Measurements from ENCODE around the gene HOXC5.

HOXC5 gene

GRCh38 chr12:53986686-53987483, 46.0 kb upstream of the HOXC5 start:
- TF ChIP-seq CTCF (IDR thresholded peaks at IDR 0.05; ENCODE audit: insufficient read depth, missing control alignments): no peak
- FAIRE-seq: no peak

GRCh38 chr12:53987787-53988230, 45.0 kb upstream of the HOXC5 start:
- DNase-seq (ENCODE audit: insufficient read length, low spot score): no peak
- FAIRE-seq: no peak
- TF ChIP-seq CTCF (IDR thresholded peaks at IDR 0.05; ENCODE audit: insufficient read depth, missing control alignments): no peak

More at GRCh38 chr12:53986686-53987483, 46.0 kb upstream of the HOXC5 start:
- DNase-seq (ENCODE audit: insufficient read length, low spot score): no peak

- no peak for TF ChIP-seq CTCF (IDR thresholded peaks at IDR 0.05; ENCODE audit: insufficient read depth, missing control alignments)
- DNase-seq (ENCODE audit: insufficient read length, low spot score) (no peak), FAIRE-seq (no peak)
These were observed 44.2 kb upstream of the HOXC5 start for GRCh38 chr12:53988541-53989226.

- peak; percentile 61 for TF ChIP-seq CTCF (IDR thresholded peaks at IDR 0.05; ENCODE audit: insufficient read depth, missing control alignments)
- DNase-seq (ENCODE audit: insufficient read length, low spot score) (no peak), FAIRE-seq (no peak)
These were observed 43.4 kb upstream of the HOXC5 start for GRCh38 chr12:53989227-53990113.

GRCh38 chr12:53990311-53991076, 42.4 kb upstream of the HOXC5 start:
- TF ChIP-seq CTCF (IDR thresholded peaks at IDR 0.05; ENCODE audit: insufficient read depth, missing control alignments): no peak
- DNase-seq (ENCODE audit: insufficient read length, low spot score) (no peak), FAIRE-seq (no peak)

GRCh38 chr12:53991077-53991460, 41.8 kb upstream of the HOXC5 start:
- TF ChIP-seq CTCF (IDR thresholded peaks at IDR 0.05; ENCODE audit: insufficient read depth, missing control alignments): no peak
- no peak for DNase-seq (ENCODE audit: insufficient read length, low spot score)
- no peak for FAIRE-seq
